GM18517 (cell line): Measurements from ENCODE around the gene NBPF1.
A peak's percentile ranks its signal among the peaks of the same experiment; 100 is the strongest.
"Not testable (repeated sequence)": the region's sequence is repeated elsewhere in the genome, so short reads cannot be mapped to it uniquely, and the experiment has no call there.

ENCODE experiments used
- ATAC-seq: cut with Tn5 transposase; IDR thresholded peaks from one replicate; pipeline ENCODE4 v1.9.1; 2021; ENCODE audit warnings: mild to moderate bottlenecking, moderate library complexity; ENCODE audit not compliant: unreplicated experiment

NBPF1 gene

DNA sequence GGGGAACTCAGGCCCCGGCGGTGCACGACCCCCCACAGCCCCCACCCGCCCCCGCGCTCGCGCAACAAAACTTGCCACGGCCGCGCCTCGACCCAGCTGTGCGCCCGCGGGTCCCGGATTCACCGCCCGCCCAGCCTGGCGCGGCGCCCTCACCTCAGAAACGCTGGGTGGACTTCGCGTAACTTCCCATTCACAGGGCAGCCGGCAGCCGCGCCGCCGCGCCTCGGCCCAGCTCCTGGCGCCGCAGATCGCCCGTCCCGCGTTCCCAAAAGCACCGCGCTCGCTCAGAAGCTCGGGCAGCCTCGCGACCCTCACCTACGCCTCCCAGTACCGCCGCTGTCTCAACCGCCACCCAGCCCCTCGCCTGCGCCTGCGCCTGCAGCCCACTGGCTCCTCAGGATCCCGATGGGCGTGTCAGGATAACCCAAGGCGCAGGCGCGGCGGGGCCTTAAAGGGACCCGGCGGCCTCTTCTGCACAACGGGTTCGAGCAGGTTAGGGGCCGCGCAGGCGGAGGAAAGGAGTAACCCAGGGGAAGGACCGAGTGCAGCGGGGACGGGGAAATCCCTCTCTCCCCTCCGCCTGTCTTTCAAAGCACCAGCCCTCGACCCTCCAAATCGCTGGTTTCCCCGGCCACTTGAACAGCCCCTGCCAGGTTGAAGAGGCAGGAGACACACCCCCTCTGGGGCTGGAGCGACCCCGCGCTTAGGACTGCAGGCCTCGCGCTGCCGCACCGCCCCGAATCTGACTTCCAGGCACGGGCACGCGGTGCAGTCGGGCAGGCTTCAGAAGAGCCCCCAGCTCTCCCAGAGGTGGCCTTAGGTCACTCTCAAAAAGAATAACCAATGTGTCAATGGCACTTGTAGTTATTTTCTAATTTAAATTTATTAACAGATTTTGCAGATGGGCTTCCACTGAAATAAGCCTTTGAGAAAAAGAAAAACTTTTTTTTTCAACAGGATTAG is at the start of gene NBPF1:
NBPF1 (minus strand) TSS at position 380 of the 963 bp plus-strand sequence.
- peak; percentile 66 for ATAC-seq

DNA sequence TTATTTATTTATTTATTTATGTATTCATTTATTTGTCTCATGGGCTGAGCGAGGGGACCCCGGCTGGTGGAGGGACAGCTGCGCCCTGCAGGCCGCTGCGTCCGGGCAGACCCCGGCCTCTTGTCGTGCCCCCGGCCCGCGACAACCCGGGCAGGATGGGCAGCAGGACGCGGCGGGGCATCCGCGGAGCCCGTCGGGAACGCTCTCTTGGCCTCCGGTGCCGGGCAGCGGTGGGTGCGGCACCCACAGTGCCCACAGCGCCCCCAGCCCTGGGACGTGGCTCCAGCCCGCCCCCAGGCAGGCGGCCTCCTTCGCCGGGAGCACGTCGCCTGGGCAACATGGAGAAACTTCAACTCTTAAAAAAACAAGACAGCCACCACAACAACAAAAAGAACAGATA is 44.9 kb upstream of the NBPF1 start:
- not testable (repeated sequence) for ATAC-seq

DNA sequence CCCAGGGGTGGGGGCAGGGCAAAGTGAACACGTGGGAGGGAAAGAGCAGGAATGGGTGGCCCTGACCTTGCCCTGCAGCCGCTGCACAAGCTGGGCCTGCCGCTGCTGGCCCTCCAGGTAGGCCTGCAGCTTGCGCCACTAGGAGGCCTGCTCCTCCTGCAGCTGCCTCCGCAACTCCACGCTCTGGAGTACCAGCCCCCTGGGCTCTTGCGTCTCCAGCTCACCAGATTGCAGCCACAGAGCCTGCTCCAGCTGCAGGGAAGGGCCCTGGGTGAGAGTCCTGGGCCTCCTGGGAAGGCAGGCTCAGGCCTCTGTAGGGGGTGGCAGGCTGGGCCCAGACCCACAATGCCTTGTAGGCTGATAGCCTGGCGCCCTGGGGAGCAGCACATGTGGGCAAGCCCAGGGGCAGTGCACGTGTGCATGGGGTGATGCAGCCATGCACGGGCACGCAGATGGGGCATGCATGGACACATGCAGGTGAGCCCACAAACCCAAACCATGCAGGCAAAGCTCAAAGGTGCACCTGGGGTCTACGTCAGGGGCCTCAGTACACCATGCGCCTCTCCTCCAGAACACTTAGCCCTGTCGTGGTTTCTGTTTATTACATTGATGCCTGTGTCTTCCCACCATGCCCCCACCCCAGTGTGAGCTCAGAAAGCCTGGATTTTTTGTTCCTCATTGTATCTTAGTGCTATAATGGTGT is 43.8 kb upstream of the NBPF1 start:
- not testable (repeated sequence) for ATAC-seq

DNA sequence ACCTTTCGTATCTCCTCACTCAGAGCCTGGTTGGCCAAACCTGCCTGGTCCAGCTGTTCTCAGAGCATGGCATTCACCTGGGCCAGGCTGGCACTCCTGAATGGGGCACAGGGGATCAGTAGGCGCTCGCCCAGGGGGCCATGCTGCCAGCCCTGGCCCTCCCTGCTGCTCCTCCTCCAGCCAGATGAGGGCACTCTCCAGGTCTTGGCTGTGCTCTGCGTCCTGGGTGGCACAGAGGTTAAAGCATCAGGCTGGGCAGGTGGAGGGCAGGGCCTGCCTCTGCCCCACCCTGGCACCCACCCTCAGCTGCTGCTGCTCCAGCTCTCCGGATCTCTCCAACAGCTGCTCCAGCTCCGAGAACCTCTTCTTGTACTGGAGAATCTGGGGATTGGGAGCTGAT is 43.2 kb upstream of the NBPF1 start:
- not testable (repeated sequence) for ATAC-seq

DNA sequence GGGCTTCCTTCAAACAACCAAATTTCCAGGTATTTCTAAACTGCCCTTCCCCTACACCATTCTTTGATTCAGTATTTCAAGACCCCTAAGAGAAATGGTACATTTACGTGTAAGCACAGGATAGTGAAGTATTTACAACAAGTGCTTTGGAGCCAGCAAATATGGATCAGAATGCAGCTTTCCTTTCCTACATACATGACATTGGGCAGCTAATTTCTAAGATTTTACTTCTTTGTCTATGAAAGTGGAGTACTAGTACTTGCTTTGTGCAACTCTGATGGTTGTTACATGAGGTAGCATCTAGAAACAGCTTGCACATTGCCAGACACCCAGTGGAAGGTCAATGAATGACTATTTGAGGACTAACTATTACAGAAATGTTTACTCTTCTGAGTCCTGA is 38.2 kb upstream of the NBPF1 start:
- ATAC-seq, result not testable (repeated sequence)

DNA sequence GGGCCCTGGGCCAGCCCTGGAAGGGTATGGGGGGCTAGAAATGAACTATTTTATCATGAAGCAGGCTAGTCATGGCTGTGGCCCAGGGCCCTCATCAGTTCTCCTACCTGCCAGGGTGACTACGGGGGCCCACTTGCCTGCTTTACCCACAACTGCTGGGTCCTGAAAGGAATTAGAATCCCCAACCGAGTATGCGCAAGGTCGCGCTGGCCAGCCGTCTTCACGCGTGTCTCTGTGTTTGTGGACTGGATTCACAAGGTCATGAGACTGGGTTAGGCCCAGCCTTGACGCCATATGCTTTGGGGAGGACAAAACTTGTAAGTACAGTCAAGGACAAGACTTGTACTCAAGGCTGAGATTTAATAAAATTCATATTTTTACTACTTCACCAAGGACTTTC is 36.6 kb upstream of the NBPF1 start:
- not testable (repeated sequence) for ATAC-seq

DNA sequence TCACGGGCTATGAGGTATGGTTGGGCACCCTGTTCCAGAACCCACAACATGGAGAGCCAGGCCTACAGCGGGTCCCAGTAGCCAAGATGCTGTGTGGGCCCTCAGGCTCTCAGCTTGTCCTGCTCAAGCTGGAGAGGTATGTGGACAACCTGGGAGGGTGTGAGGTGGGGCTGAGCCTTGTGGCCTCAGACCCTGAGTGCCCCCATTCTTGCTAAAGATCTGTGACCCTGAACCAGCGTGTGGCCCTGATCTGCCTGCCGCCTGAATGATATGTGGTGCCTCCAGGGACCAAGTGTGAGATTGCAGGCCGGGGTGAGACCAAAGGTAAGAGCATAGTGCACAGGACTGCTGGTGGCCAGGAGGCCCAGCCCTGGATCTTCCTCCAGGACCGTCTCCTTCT is 36.0 kb upstream of the NBPF1 start:
- not testable (repeated sequence) for ATAC-seq

DNA sequence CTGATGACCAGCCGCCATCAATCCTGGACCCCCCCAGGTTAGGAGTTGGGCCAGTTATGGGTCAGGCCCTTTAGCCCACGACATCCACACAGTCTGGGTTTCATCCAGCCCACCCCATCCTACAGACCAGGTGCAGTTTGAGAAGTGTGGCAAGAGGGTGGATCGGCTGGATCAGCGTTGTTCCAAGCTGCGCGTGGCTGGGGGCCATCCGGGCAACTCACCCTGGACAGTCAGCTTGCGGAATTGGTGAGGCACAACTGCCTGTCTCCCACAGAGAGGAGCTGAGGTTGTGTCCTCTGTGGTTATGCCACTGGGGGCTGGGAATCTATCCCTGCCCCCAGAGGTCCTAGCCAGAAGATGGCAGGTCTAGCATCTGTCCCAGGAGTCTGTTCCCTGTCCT is 35.4 kb upstream of the NBPF1 start:
- ATAC-seq, result not testable (repeated sequence)

DNA sequence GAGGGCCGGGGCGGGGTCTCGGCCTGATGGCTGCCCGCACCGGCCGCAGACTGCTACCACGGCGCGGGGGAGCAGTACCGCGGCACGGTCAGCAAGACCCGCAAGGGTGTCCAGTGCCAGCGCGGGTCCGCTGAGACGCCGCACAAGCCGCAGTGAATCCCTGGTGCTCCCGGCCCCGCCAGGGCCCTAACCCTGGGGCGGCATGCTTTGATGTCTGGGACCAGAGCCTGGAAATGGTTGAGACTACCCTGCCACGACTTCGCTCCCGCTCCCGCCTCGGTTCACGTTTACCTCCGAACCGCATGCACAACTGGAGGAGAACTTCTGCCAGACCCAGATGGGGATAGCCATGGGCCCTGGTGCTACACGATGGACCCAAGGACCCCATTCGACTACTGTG is 34.9 kb upstream of the NBPF1 start:
- ATAC-seq, result not testable (repeated sequence)

DNA sequence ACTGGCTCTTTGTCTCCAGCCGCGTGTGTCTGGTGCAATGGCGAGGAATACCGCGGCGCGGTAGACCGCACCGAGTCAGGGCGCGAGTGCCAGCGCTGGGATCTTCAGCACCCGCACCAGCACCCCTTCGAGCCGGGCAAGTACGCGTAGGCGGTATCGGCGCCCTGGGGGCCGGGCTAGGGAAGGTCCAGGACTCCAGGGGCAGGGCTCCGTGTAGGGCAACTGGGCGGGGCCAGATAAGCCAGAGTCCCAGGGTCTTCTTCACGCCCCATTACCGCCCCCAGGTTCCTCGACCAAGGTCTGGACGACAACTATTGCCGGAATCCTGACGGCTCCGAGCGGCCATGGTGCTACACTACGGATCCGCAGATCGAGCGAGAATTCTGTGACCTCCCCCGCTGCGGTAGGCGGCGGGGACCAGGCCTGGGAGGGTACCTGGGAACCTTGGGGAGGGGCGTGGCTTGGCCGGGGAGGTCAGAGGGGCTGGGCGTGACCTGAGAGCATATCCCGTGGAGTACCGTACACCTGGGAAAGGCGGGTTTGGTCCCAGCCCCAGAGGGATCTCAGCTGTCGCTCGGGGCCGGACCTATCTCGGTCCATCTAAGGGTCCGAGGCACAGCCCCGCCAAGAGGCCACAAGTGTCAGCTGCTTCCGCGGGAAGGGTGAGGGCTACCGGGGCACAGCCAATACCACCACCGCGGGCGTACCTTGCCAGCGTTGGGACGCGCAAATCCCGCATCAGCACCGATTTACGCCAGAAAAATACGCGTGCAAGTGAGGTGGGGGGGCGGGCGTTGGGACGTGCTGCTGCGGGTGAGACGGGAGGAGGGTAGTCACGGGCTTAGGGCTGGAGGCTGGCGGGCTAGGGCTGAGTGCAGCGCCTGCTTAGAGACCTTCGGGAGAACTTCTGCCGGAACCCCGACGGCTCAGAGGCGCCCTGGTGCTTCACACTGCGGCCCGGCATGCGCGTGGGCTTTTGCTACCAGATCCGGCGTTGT is 34.1 kb upstream of the NBPF1 start:
- ATAC-seq, result not testable (repeated sequence)

DNA sequence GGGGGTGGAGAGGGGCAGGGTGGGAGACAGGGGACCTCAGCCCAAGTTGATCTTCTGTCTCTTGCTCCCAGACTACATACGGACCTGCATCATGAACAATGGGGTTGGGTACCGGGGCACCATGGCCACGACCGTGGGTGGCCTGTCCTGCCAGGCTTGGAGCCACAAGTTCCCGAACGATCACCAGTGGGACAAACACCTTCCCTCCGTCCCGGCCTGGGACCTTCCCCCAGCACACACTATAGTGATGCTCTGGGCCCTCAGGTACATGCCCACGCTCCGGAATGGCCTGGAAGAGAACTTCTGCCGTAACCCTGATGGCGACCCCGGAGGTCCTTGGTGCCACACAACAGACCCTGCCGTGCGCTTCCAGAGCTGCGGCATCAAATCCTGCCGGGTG is 33.4 kb upstream of the NBPF1 start:
- not testable (repeated sequence) for ATAC-seq

DNA sequence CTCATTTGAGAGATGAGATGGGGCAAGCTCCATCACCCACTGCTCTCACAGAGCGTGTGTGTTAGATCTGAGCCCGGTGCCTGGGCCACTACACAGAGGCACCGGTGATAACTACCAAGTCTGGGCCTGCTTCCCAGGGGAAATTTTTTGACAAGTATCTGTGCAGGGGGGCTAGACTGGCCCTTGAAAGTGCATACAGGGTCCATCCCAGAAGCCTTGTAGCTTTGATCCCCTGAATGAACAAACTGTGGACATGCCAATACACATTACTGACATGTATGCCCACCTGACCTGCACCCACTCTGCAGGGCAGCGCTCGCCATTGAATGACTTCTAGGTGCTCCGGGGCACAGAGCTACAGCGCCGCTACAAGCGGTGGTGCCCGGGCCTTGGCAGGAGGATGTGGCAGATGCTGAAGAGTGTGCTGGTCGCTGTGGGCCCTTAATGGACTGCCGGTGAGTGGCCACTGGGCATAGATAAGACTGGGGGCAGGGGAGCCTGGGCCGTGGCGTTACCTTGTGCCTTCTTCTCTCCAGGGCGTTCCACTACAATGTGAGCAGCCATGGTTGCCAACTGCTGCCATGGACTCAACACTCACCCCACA is 32.8 kb upstream of the NBPF1 start:
- ATAC-seq, result not testable (repeated sequence)

DNA sequence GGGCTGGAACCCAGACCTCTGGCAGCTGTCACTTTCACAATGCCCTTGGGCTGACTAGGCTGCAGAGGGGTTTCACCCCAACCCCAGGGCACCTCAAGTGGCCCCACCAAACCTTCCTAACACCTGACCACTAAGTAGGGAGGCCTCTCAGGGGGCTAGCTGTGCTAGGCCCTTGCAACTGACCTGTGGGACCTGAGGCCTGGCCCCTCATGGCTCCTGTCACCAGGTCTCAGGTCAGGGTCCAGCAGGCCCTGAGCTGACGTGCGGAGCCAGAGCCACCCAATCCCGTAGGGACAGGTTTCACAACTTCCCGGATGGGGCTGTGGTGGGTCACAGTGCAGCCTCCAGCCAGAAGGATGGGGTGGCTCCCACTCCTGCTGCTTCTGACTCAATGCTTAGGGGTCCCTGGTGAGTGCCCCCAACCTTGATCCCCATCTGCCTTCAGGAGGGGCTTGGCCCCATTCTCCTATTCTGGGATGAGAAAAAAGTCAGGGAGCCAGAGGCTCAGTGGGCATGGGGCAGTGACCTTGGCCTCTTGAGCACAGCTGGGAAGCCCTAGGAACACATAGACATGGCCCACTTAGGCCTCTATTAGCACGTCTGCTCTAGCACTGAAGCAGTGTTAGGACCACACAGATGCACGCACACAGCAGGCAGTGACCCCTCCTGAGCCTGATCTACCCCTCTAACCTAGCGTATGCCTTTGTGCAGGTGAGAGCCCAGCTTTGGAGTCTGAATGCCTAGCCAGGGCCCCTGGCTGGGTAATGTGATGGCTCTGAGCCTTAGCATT is 32.1 kb upstream of the NBPF1 start:
- peak; percentile 2 for ATAC-seq

DNA sequence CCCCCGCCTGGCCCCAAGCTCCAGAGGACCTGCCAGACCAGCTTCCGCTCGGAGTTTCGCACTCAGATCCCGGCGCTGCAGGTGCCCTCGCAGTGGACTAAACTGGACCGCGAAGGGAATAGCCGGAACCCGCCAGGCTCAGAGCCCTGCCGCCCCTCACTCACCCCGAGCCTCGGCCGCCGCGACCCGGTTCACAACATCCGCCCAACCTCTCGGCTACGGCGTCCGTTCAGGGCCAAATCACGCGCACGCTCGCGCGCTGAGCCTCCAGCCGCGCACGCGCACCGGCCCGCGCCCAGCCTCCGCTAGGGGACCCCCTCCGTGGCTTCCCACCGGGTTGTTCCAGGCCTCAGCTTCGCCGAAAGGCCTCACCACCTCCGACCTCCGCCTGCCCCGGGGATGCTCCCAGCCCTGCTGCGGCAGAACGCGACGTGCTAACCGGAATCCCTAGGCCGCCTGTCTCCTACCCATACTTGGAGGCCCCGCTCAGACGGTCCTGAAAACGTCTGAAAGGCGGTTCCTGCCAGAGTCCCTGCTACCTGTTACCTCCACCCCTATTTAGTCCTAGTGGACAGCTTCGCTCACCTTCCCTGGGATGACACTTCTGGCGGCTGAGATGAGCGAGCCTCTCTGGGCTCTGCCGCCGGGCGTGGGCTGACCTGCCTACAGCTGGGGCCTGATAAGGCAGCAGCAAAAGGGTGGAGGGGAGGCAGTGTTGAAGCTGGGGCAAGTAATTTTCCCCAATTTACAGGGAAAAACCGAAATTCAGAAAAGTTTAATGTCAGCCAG is 31.3 kb upstream of the NBPF1 start:
- peak; percentile 68 for ATAC-seq

DNA sequence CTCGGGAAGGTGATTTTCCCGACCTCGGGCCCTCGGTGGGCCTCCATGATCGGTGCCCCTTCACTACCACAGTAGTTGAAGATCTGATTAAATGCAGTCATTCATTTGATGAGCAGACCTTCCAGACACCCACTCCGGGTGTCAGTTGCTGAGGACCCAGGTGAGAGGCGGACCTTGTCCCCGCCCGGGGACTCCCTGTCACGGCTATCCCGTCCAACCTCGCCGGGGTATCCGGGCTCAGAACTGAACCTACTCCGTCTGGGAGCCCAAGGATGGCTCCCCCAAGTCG is 30.8 kb upstream of the NBPF1 start:
- ATAC-seq, result peak; percentile 22

DNA sequence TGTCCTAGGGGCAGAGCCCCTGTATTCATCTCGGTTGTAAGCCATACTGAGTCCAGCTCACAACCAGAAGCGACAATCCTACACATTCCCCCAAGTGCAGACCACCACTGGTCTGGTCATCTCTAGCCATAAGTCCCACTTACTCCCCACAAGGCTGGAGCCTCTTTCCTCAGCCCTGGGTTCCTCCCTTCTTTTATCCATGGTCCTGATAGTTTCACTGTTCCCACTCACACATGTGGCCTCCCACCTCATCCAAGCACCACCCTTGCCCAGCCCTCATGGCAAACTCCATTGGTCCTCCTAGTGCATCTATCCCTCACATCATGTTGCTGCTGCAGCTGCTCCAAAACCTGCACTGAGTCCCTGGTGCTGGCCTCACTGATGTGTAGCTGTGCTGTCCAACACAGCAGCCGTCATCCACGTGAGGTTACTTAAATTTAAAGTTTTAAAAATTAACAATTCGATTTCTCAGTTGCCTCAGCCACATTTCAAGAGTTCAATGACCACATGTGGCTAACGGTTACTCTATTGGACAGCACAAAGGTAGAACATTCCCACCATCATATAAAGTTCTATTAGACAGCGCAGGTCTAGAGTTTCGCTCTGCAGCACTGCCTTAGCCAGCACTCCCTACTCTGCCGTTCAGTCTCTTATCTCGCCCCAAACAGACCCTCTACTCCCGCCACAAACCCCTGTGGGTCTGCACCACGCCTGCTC is 30.3 kb upstream of the NBPF1 start:
- peak; percentile 5 for ATAC-seq

DNA sequence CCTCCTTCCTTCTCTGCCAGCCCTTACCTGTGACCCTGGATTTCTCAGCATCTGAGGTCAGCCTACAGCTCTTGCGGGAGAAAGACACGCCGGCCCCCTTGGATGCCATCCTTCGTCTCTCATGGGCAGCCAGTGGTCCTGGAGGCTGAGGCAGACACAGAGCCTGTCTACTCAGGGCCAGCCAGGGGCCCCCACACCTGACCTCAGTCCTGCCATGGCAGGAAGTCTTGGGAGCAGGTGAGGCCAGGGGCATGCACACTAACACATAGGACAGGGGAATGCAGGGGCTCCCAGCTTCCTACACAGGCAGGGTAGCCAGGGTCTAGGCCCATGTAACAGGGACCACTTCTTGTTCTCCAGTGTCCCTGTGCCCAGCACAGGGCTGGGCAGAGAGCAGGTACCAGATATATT is 29.6 kb upstream of the NBPF1 start:
- ATAC-seq, result not testable (repeated sequence)
